Cardiac fibroblast (primary cell): ENCODE measurements around the gene LRP1.
A peak's percentile ranks its signal among the peaks of the same experiment; 100 is the strongest.

Experiments
- DNase-seq, 2 donors: peaks; one replicate each; pipeline versions ENCODE4 v3.0.0 to v3.0.0-alpha.2; 2010; ENCODE audit warnings: low read depth in 2 of 2
- H3K4me3 ChIP-seq, 2 donors: replicated peaks in 1 of 2; 1 replicate in 1 of 2; 2 replicates in 1 of 2; pipeline ENCODE4 v1.5.1; 2011; ENCODE audit warnings: low read depth in 2 of 2, low read length in 2 of 2, mild to moderate bottlenecking in 2 of 2, moderate library complexity in 1 of 2
- CTCF ChIP-seq: IDR thresholded peaks from one replicate; pipeline ENCODE4 v1.5.1; 2011; ENCODE audit warnings: low read depth, mild to moderate bottlenecking, low read length, inconsistent platforms

The LRP1 gene

GRCh38 chr12:57154804-57155434 is 26.6 kb downstream of the LRP1 start:
- no peak overlapping the region for H3K4me3 ChIP-seq
- no peak for DNase-seq
- no peak for TF ChIP-seq CTCF

GRCh38 chr12:57156701-57157403 is 28.6 kb downstream of the LRP1 start:
- H3K4me3 ChIP-seq = no peak overlapping the region
- DNase-seq = no peak
- no peak for TF ChIP-seq CTCF

GRCh38 chr12:57157588-57158173 is 29.4 kb downstream of the LRP1 start:
- no peak for TF ChIP-seq CTCF
- no peak overlapping the region for H3K4me3 ChIP-seq
- no peak for DNase-seq

- TF ChIP-seq CTCF = no peak
- no peak overlapping the region for H3K4me3 ChIP-seq
- DNase-seq = no peak
Observed at GRCh38 chr12:57158186-57158585, 29.9 kb downstream of the LRP1 start.

- peak in 1 of 2 donors; percentile 38 for DNase-seq
- TF ChIP-seq CTCF = no peak
- no peak overlapping the region for H3K4me3 ChIP-seq
Observed at GRCh38 chr12:57158665-57159064, 30.4 kb downstream of the LRP1 start.

- no peak for TF ChIP-seq CTCF
- no peak overlapping the region for H3K4me3 ChIP-seq
- no peak for DNase-seq
Observed at GRCh38 chr12:57159311-57159710, 31.0 kb downstream of the LRP1 start.
